H1 (cell line): ENCODE measurements around the gene CUBN. TPM values are rescaled to one million over a fixed set of nuclear protein-coding genes. Genes with fewer than 3 reads are reported as not detected.

ENCODE experiments used
- CTCF ChIA-PET: fragments of 300-600 bp; sonication (Branson Sonifier 250); formaldehyde crosslinking; loops from one replicate; lab custom pipeline; 2021; ENCODE audit not compliant: partially characterized antibody; lab: Charles Lee
- POLR2A ChIA-PET: fragments of 300-600 bp; sonication (Branson Sonifier 250); formaldehyde crosslinking; loops from one replicate; lab custom pipeline; 2021; ENCODE audit warnings: inconsistent platforms; ENCODE audit not compliant: partially characterized antibody; lab: Charles Lee
- DNase-seq, 2 experiments: peaks; one replicate each; pipeline versions ENCODE4 v3.0.0 to v3.0.0-alpha.2; 2010 to 2022; ENCODE audit warnings: low spot score in 2 of 2, low read depth in 1 of 2, mixed read lengths in 1 of 2
- FAIRE-seq: peaks from 2 replicates; lab custom pipeline; 2011; peaks lifted over from hg19 to GRCh38; lab: Jason Lieb, UNC
- H2AFZ ChIP-seq: 2 replicates; pipeline ENCODE4 v1.8.1; 2012; ENCODE audit warnings: low read length, inconsistent platforms
- H2AK5ac ChIP-seq: 2 replicates; pipeline ENCODE4 v1.6.1; 2013; ENCODE audit warnings: low read depth, low read length
- H2BK120ac ChIP-seq: replicated peaks from 2 replicates; pipeline ENCODE3; 2013; ENCODE audit warnings: low read depth, low read length, inconsistent platforms
- H2BK12ac ChIP-seq: 2 replicates; pipeline ENCODE4 v1.6.1; 2013; ENCODE audit warnings: low read depth, low read length
- H2BK15ac ChIP-seq: 2 replicates; pipeline ENCODE4 v1.6.1; 2013; ENCODE audit warnings: low read length
- H2BK20ac ChIP-seq: 2 replicates; pipeline ENCODE4 v1.6.1; 2013; ENCODE audit warnings: low read length
- H2BK5ac ChIP-seq: 2 replicates; pipeline ENCODE4 v1.6.1; 2013; ENCODE audit warnings: low read depth, low read length
- H3K14ac ChIP-seq: 2 replicates; pipeline ENCODE4 v1.6.1; 2013; ENCODE audit warnings: inconsistent platforms; ENCODE audit not compliant: insufficient read length
- H3K18ac ChIP-seq: 2 replicates; pipeline ENCODE4 v1.6.1; 2013; ENCODE audit warnings: low read length; ENCODE audit errors: extremely low read depth
- H3K23ac ChIP-seq: 2 replicates; pipeline ENCODE4 v1.6.1; 2013; ENCODE audit warnings: inconsistent platforms; ENCODE audit not compliant: insufficient read length
- H3K23me2 ChIP-seq: 2 replicates; pipeline ENCODE4 v1.6.1; 2013; ENCODE audit warnings: low read depth, low read length
- H3K27ac ChIP-seq: 2 replicates; pipeline ENCODE4 v1.6.1; 2011; ENCODE audit warnings: low read depth, low read length, inconsistent platforms
- H3K27me3 ChIP-seq, 4 experiments: replicated peaks in 1 of 4; 1 replicate in 1 of 4; 2 replicates in 3 of 4; pipeline versions ENCODE4 v1.6.1 to v1.8.1; 2011 to 2013; ENCODE audit warnings: low read length in 3 of 4, mild to moderate bottlenecking in 3 of 4, inconsistent platforms in 2 of 4, mixed read lengths in 2 of 4, moderate library complexity in 1 of 4; ENCODE audit not compliant: control insufficient read depth in 3 of 4, insufficient read depth in 3 of 4; ENCODE audit errors: extremely low read depth in 1 of 4
- H3K36me3 ChIP-seq, 4 experiments: 2 replicates each; pipeline versions ENCODE4 v1.6.1 to v1.8.1; 2011 to 2013; ENCODE audit warnings: mild to moderate bottlenecking in 4 of 4, low read length in 3 of 4, moderate library complexity in 2 of 4, control low read depth in 1 of 4, inconsistent platforms in 1 of 4; ENCODE audit not compliant: insufficient read depth in 4 of 4, control insufficient read depth in 2 of 4
- H3K4ac ChIP-seq: replicated peaks from 2 replicates; pipeline ENCODE3; 2013; ENCODE audit warnings: low read length, low read depth, mixed read lengths, inconsistent platforms; ENCODE audit not compliant: insufficient read length
- H3K4me1 ChIP-seq, 4 experiments: replicated peaks in 1 of 4; 1 replicate in 1 of 4; 2 replicates in 3 of 4; pipeline versions ENCODE4 v1.6.1 to v1.8.1; 2011 to 2013; ENCODE audit warnings: low read length in 3 of 4, inconsistent platforms in 2 of 4, mixed read lengths in 1 of 4; ENCODE audit not compliant: insufficient read depth in 4 of 4, control insufficient read depth in 3 of 4
- H3K4me2 ChIP-seq, 2 experiments: 2 replicates each; pipeline versions ENCODE4 v1.6.1 to v1.8.1; 2011 to 2013; ENCODE audit warnings: low read depth in 2 of 2, low read length in 2 of 2, control low read depth in 1 of 2, inconsistent platforms in 1 of 2, mild to moderate bottlenecking in 1 of 2; ENCODE audit not compliant: insufficient read depth in 1 of 2
- H3K4me3 ChIP-seq, 4 experiments: fragments of 200-600, 300-600 bp in 1 of 4; sonication (generic), shearing (Covaris generic), sonication (Bioruptor Twin) in 1 of 4; 2 replicates each; pipeline versions ENCODE4 v1.5.1 to v1.8.1; 2011 to 2016; ENCODE audit warnings: low read length in 4 of 4, low read depth in 3 of 4, control low read depth in 2 of 4, inconsistent platforms in 2 of 4, mild to moderate bottlenecking in 2 of 4, mixed read lengths in 1 of 4, moderate library complexity in 1 of 4; ENCODE audit not compliant: insufficient read depth in 2 of 4; ENCODE audit errors: extremely low read depth in 1 of 4
- H3K56ac ChIP-seq: replicated peaks from 2 replicates; pipeline ENCODE3; 2013; ENCODE audit warnings: low read depth, mild to moderate bottlenecking, mixed read lengths, low read length, inconsistent platforms; ENCODE audit not compliant: insufficient read length
- H3K79me1 ChIP-seq: 2 replicates; pipeline ENCODE4 v1.6.1; 2013; ENCODE audit warnings: low read depth, low read length, control low read depth
- H3K79me2 ChIP-seq, 2 experiments: 2 replicates each; pipeline versions ENCODE4 v1.6.1 to v1.8.1; 2012 to 2013; ENCODE audit warnings: low read length in 2 of 2, mild to moderate bottlenecking in 2 of 2, inconsistent platforms in 1 of 2; ENCODE audit not compliant: insufficient read depth in 2 of 2, control insufficient read depth in 1 of 2
- H3K9ac ChIP-seq, 4 experiments: replicated peaks in 1 of 4; 1 replicate in 1 of 4; 2 replicates in 3 of 4; pipeline versions ENCODE4 v1.6.1 to v1.8.1; 2011 to 2013; ENCODE audit warnings: low read depth in 3 of 4, low read length in 3 of 4, control low read depth in 2 of 4, mild to moderate bottlenecking in 2 of 4, moderate library complexity in 2 of 4, inconsistent platforms in 1 of 4; ENCODE audit errors: extremely low read depth in 1 of 4
- H3K9me3 ChIP-seq, 2 experiments: 2 replicates each; pipeline versions ENCODE4 v1.6.1 to v1.8.1; 2012 to 2013; ENCODE audit warnings: mild to moderate bottlenecking in 2 of 2, moderate library complexity in 2 of 2, control low read depth in 1 of 2, inconsistent platforms in 1 of 2, low read depth in 1 of 2, low read length in 1 of 2, mixed read lengths in 1 of 2; ENCODE audit not compliant: insufficient read depth in 2 of 2
- H4K20me1 ChIP-seq, 2 experiments: replicated peaks in 1 of 2; 2 replicates each; pipeline versions ENCODE3 to v1.8.1; 2011 to 2013; ENCODE audit warnings: inconsistent platforms in 2 of 2, low read length in 2 of 2, mild to moderate bottlenecking in 1 of 2; ENCODE audit not compliant: insufficient read depth in 2 of 2, control insufficient read depth in 1 of 2
- H4K5ac ChIP-seq: 2 replicates; pipeline ENCODE4 v1.6.1; 2013; ENCODE audit warnings: low read length, low read depth, mixed read lengths, inconsistent platforms; ENCODE audit not compliant: insufficient read length
- H4K8ac ChIP-seq: 2 replicates; pipeline ENCODE4 v1.8.0; 2013; ENCODE audit warnings: mild to moderate bottlenecking, moderate library complexity, low read length, inconsistent platforms; ENCODE audit not compliant: insufficient read depth; ENCODE audit errors: extremely low read depth
- H4K91ac ChIP-seq: replicated peaks from 2 replicates; pipeline ENCODE3; 2013; ENCODE audit warnings: low read length, mixed read lengths, inconsistent platforms; ENCODE audit not compliant: insufficient read length
- CBX5 ChIP-seq: fragments of 300-800, 300-1000 bp; sonication (generic); IDR thresholded peaks from 2 replicates; pipeline ENCODE4 v1.7.1; 2016; ENCODE audit warnings: antibody characterized with exemption, low read length, low read depth
- CEBPB ChIP-seq: IDR thresholded peaks from 2 replicates; pipeline ENCODE4 v1.6.1; 2012; ENCODE audit warnings: low read depth, low read length
- CHD1 ChIP-seq: IDR thresholded peaks from 2 replicates; pipeline ENCODE4 v1.6.1; 2012; ENCODE audit warnings: low read depth, low read length, improper control_type of control experiment
- CREB1 ChIP-seq: IDR thresholded peaks from 2 replicates; pipeline ENCODE4 v1.6.1; 2012; ENCODE audit warnings: inconsistent platforms
- CTBP2 ChIP-seq: IDR thresholded peaks from 2 replicates; pipeline ENCODE4 v1.7.0; 2011; ENCODE audit warnings: borderline replicate concordance, mild to moderate bottlenecking, moderate library complexity, mixed read lengths, low read length; ENCODE audit not compliant: insufficient read depth, insufficient read length
- EGR1 ChIP-seq: IDR thresholded peaks from 2 replicates; pipeline ENCODE4 v1.6.1; 2011; ENCODE audit warnings: low read depth, low read length, borderline replicate concordance
- GTF2F1 ChIP-seq: IDR thresholded peaks from 2 replicates; pipeline ENCODE4 v1.6.1; 2012; ENCODE audit warnings: low read depth, low read length, improper control_type of control experiment, borderline replicate concordance
- KDM4A ChIP-seq: IDR thresholded peaks from one replicate; pipeline ENCODE4 v1.7.1; 2012; ENCODE audit warnings: low read depth, mild to moderate bottlenecking, moderate library complexity, low read length, inconsistent platforms; ENCODE audit not compliant: severe bottlenecking
- MAFK ChIP-seq: IDR thresholded peaks from 2 replicates; pipeline ENCODE4 v1.6.1; 2012; ENCODE audit warnings: low read depth, mild to moderate bottlenecking, improper control_type of control experiment, low read length
- RXRA ChIP-seq: IDR thresholded peaks from 2 replicates; pipeline ENCODE4 v1.6.1; 2011; ENCODE audit warnings: low read depth, mild to moderate bottlenecking, low read length, moderate library complexity; ENCODE audit not compliant: insufficient read depth
- SAP30 ChIP-seq: fragments of 300-600 bp; sonication (generic); IDR thresholded peaks from 2 replicates; pipeline ENCODE4 v1.7.1; 2012; ENCODE audit warnings: low read length, moderate library complexity, mild to moderate bottlenecking, inconsistent platforms; ENCODE audit not compliant: insufficient read depth, insufficient replicate concordance
- SIRT6 ChIP-seq: IDR thresholded peaks from one replicate; pipeline ENCODE4 v1.7.1; 2012; ENCODE audit warnings: low read length, inconsistent platforms
- SP4 ChIP-seq: IDR thresholded peaks from 2 replicates; pipeline ENCODE4 v1.6.1; 2012; ENCODE audit warnings: low read length, inconsistent platforms
- ZNF274 ChIP-seq: IDR thresholded peaks from 2 replicates; pipeline ENCODE4 v1.7.0; 2012; ENCODE audit warnings: low read length, borderline replicate concordance; ENCODE audit errors: extremely low read depth
- WGBS, 2 experiments: shearing (Covaris generic) in 1 of 2; methylation state at CpG; one replicate each; pipeline versions ENCODE4 v1.1.6 to v1.1.7; 2013 to 2015; ENCODE audit warnings: low lambda C conversion rate in 2 of 2, mixed read lengths in 2 of 2, inconsistent platforms in 1 of 2, low coverage in 1 of 2, missing lambda C conversion rate in 1 of 2; ENCODE audit not compliant: insufficient replicate concordance in 2 of 2, insufficient coverage in 1 of 2, insufficient read length in 1 of 2; ENCODE audit errors: extremely low coverage in 1 of 2, missing lambda C conversion rate in 1 of 2; 5-methylcytosine and 5-hydroxymethylcytosine counted together
- polyA plus RNA-seq, 7 experiments: library from polyadenylated mRNA; depleted of rRNA in 3 of 7; stranded (reverse) in 5 of 7; unstranded in 2 of 7; fragments of >200 nt in 5 of 7; fragments of 200-250 nt in 2 of 7; gene quantifications; 1 replicate in 5 of 7; 2 replicates in 1 of 7; 4 replicates in 1 of 7; pipeline versions ENCODE4 v1.2.1 to v1.2.3, GENCODE V29; 2011 to 2013; ENCODE audit warnings: missing spikeins in 2 of 7, mixed read lengths in 2 of 7
- total RNA-seq: library from RNA; stranded (reverse); fragmentation: NEBNext Ultra II Directional; extraction: Animal tissue kit (Norgen Biotek cat#: 25700); gene quantifications from 2 replicates; pipeline ENCODE4 v1.2.1, GENCODE V29; 2021

The CUBN gene
- total and polyA plus RNA-seq, 2 of the 8 experiments (the other 6 are each of a cell fraction or from before 2014, with no cell fraction given): 0.04 to 0.08 TPM

GRCh38 chr10:17109475-17110207 is 20.0 kb downstream of the CUBN start:
- Histone ChIP-seq H2BK20ac (no peak overlapping the region), H4K20me1 (no peaks in the 10 kb centered on the region), H2AFZ (no peak overlapping the region), H3K27ac (no peak overlapping the region), H2BK5ac (no peak overlapping the region), H3K4ac (no peak overlapping the region), H3K56ac (no peak overlapping the region), H3K23me2 (no peaks in the 10 kb centered on the region), H2AK5ac (no peak overlapping the region), H3K23ac (no peak overlapping the region), H3K4me1 (no peaks in the 10 kb centered on the region), H3K9ac (no peak overlapping the region), H4K91ac (no peak overlapping the region), H3K14ac (no peak overlapping the region), H4K5ac (no peak overlapping the region), H3K27me3 (no peaks in the 10 kb centered on the region), H3K4me2 (no peak overlapping the region), H2BK120ac (no peak overlapping the region), H4K8ac (no peak overlapping the region), H2BK12ac (no peak overlapping the region), H3K79me1 (no peaks in the 10 kb centered on the region), H3K18ac (no peak overlapping the region), H3K4me3 (no peak overlapping the region), H3K9me3 (no peaks in the 10 kb centered on the region), H3K79me2 (no peaks in the 10 kb centered on the region), H2BK15ac (no peak overlapping the region), H3K36me3 (no peaks in the 10 kb centered on the region)
- ChIA-PET POLR2A (no interaction called here), CTCF (interaction anchor here (1.7 kb wide), 1 partner anchor 72 kb away, joined by 3 read pairs; no protein-coding TSS in a partner anchor)
- no peak for FAIRE-seq
- DNase-seq: no peak
- 81% methylated on average over 3 of the region's 3 CpGs; no CpG with 5 or more reads in 1 of the 2 experiments for WGBS, 2 experiments
- no peak for TF ChIP-seq MAFK
- no peak for TF ChIP-seq KDM4A
- no peak for TF ChIP-seq CEBPB
- TF ChIP-seq GTF2F1: no peak
- TF ChIP-seq CBX5: no peak
- TF ChIP-seq CTBP2: no peak
- TF ChIP-seq SAP30: no peak
- no peak for TF ChIP-seq SIRT6
- no peak for TF ChIP-seq CHD1
- no peak for TF ChIP-seq CREB1
- no peak for TF ChIP-seq RXRA
- TF ChIP-seq ZNF274: no peak
- no peak for TF ChIP-seq EGR1
- no peak for TF ChIP-seq SP4
